AG04450 (cell line): ENCODE data around the gene LRCOL1. TPM values are rescaled to one million over a fixed set of nuclear protein-coding genes. Genes with fewer than 3 reads are reported as not detected.

Source experiments
- CTCF ChIA-PET: fragments of 300-600, 350-600 bp; formaldehyde crosslinking; extraction: SDS; loops from one replicate; lab custom pipeline; 2022; ENCODE audit warnings: antibody characterized with exemption, inconsistent platforms; lab: Charles Lee
- POLR2A ChIA-PET: fragments of 350-600 bp; formaldehyde crosslinking; extraction: SDS; loops from one replicate; lab custom pipeline; 2021; ENCODE audit warnings: antibody characterized with exemption, inconsistent platforms; lab: Yijun Ruan, JAX
- DNase-seq: peaks from one replicate; pipeline ENCODE4 v3.0.0-alpha.2; 2011; ENCODE audit warnings: low read depth, low spot score
- H3K27ac ChIP-seq: one replicate; pipeline ENCODE4 v1.5.1; 2012; ENCODE audit warnings: low read depth, low read length, control low read depth
- H3K27me3 ChIP-seq: one replicate; pipeline ENCODE4 v1.6.0; 2012; ENCODE audit warnings: low read length; ENCODE audit not compliant: control insufficient read depth, insufficient read depth
- H3K4me3 ChIP-seq: 2 replicates; pipeline ENCODE4 v1.5.1; 2011; ENCODE audit warnings: mild to moderate bottlenecking, low read depth, low read length, control low read depth
- H3K9me3 ChIP-seq: 2 replicates; pipeline ENCODE4 v1.5.1; 2012; ENCODE audit warnings: low read length; ENCODE audit not compliant: control insufficient read depth, insufficient read depth
- CTCF ChIP-seq: IDR thresholded peaks from 2 replicates; pipeline ENCODE4 v1.5.1; 2011; ENCODE audit warnings: low read depth, low read length, control low read depth, inconsistent platforms
- polyA plus RNA-seq: library from polyadenylated mRNA; depleted of rRNA; stranded (reverse); fragments of >200 nt; gene quantifications from 2 replicates; pipeline ENCODE4 v1.2.3, GENCODE V29; 2011

Gene LRCOL1
- polyA plus RNA-seq, 1 experiment, result 0.11 TPM

- peaks cover 16% of the 10 kb centered on the region for H3K9me3 ChIP-seq
- peaks cover 16% of the 10 kb centered on the region for H3K27me3 ChIP-seq
- ChIA-PET CTCF (no interaction called here), POLR2A (no interaction called here)
- DNase-seq, result no peak
- H3K4me3 ChIP-seq, result no peak overlapping the region
- TF ChIP-seq CTCF, result no peak
- no peak overlapping the region for H3K27ac ChIP-seq
Measured at GRCh38 chr12:132593071-132593470, 17.3 kb downstream of the LRCOL1 start.

- CTCF ChIA-PET, result no interaction called here
- TF ChIP-seq CTCF, result no peak
Measured at GRCh38 chr12:132592282-132592970, 18.0 kb downstream of the LRCOL1 start.

GRCh38 chr12:132591107-132591935 is 19.1 kb downstream of the LRCOL1 start:
- DNase-seq, result no peak
- ChIA-PET CTCF (no interaction called here), POLR2A (no interaction called here)
- no peak for TF ChIP-seq CTCF
- Histone ChIP-seq H3K27me3 (peaks cover 16% of the 10 kb centered on the region), H3K9me3 (peaks cover 16% of the 10 kb centered on the region), H3K27ac (no peak overlapping the region), H3K4me3 (no peak overlapping the region)

More at GRCh38 chr12:132592282-132592970, 18.0 kb downstream of the LRCOL1 start:
- Histone ChIP-seq H3K9me3 (peaks cover 16% of the 10 kb centered on the region), H3K4me3 (no peak overlapping the region), H3K27me3 (peaks cover 16% of the 10 kb centered on the region), H3K27ac (no peak overlapping the region)
- DNase-seq, result no peak
- POLR2A ChIA-PET, result no interaction called here

GRCh38 chr12:132588821-132589669 is 21.3 kb downstream of the LRCOL1 start:
- H3K27me3 ChIP-seq, result peaks cover 19% of the 10 kb centered on the region
- DNase-seq, result no peak
- no peak overlapping the region for H3K27ac ChIP-seq
- peaks cover 14% of the 10 kb centered on the region for H3K9me3 ChIP-seq
- TF ChIP-seq CTCF, result no peak
- ChIA-PET POLR2A (no interaction called here), CTCF (no interaction called here)
- H3K4me3 ChIP-seq, result no peak overlapping the region
